Measurements from ENCODE around the gene GABARAPL2.

GABARAPL2 gene

GRCh38 chr16:75555213-75555706 lies 10.9 kb upstream of the GABARAPL2 start:
- peak; percentile 21 for DNase-seq (ENCODE audit: low spot score)

GRCh38 chr16:75555707-75556430 lies 10.3 kb upstream of the GABARAPL2 start, which contains the start of gene TMEM231:
TMEM231 (minus strand) TSS chr16:75556252; CDS start chr16:75556209, 43 bp downstream.
- peak; percentile 97 for DNase-seq (ENCODE audit: low spot score)

GRCh38 chr16:75556431-75556950 lies 9.7 kb upstream of the GABARAPL2 start:
- no peak for DNase-seq (ENCODE audit: low spot score)

GRCh38 chr16:75558846-75559401 lies 7.3 kb upstream of the GABARAPL2 start:
- DNase-seq (ENCODE audit: low spot score) = no peak

- no peak for DNase-seq (ENCODE audit: low spot score)
Measured at GRCh38 chr16:75559564-75560372, 6.4 kb upstream of the GABARAPL2 start.

GRCh38 chr16:75565640-75566039 lies 539 bp upstream of the GABARAPL2 start:
- DNase-seq (ENCODE audit: low spot score) = no peak

GRCh38 chr16:75566758-75567255 lies 628 bp downstream of the GABARAPL2 start:
- DNase-seq (ENCODE audit: low spot score) = no peak

- DNase-seq (ENCODE audit: low spot score) = no peak
Measured at GRCh38 chr16:75567911-75568310, 1.7 kb downstream of the GABARAPL2 start.

GRCh38 chr16:75570396-75571065 lies 4.4 kb downstream of the GABARAPL2 start:
- DNase-seq (ENCODE audit: low spot score) = no peak

GRCh38 chr16:75572864-75573542 lies 6.8 kb downstream of the GABARAPL2 start:
- DNase-seq (ENCODE audit: low spot score) = no peak

GRCh38 chr16:75573955-75574354 lies 7.8 kb downstream of the GABARAPL2 start:
- DNase-seq (ENCODE audit: low spot score) = no peak

GRCh38 chr16:75575958-75576357 lies 9.8 kb downstream of the GABARAPL2 start:
- DNase-seq (ENCODE audit: low spot score) = no peak

- DNase-seq (ENCODE audit: low spot score) = no peak
Measured at GRCh38 chr16:75576384-75576811, 10.2 kb downstream of the GABARAPL2 start.

GRCh38 chr16:75578212-75578611 lies 12.0 kb downstream of the GABARAPL2 start:
- no peak for DNase-seq (ENCODE audit: low spot score)

GRCh38 chr16:75578725-75579124 lies 12.5 kb downstream of the GABARAPL2 start:
- no peak for DNase-seq (ENCODE audit: low spot score)

GRCh38 chr16:75579281-75579834 lies 13.2 kb downstream of the GABARAPL2 start:
- no peak for DNase-seq (ENCODE audit: low spot score)

GRCh38 chr16:75584108-75584507 lies 17.9 kb downstream of the GABARAPL2 start:
- DNase-seq (ENCODE audit: low spot score) = no peak

- no peak for DNase-seq (ENCODE audit: low spot score)
Measured at GRCh38 chr16:75588716-75589115, 22.5 kb downstream of the GABARAPL2 start.

GRCh38 chr16:75589306-75589705 lies 23.1 kb downstream of the GABARAPL2 start:
- no peak for DNase-seq (ENCODE audit: low spot score)

GRCh38 chr16:75590920-75591843 lies 25.0 kb downstream of the GABARAPL2 start:
- DNase-seq (ENCODE audit: low spot score) = no peak

Data from activated CD4-positive, alpha-beta T cell treated with anti-CD3 and anti-CD28 coated beads, Interleukin-2, Interleukin-4, amounts not matched to agents 100 ng/mL and 50 ng/mL, durations not matched to agents 16 hours and 8 hours (primary cell).